Measurements from ENCODE around the gene BTN1A1.

DNA sequence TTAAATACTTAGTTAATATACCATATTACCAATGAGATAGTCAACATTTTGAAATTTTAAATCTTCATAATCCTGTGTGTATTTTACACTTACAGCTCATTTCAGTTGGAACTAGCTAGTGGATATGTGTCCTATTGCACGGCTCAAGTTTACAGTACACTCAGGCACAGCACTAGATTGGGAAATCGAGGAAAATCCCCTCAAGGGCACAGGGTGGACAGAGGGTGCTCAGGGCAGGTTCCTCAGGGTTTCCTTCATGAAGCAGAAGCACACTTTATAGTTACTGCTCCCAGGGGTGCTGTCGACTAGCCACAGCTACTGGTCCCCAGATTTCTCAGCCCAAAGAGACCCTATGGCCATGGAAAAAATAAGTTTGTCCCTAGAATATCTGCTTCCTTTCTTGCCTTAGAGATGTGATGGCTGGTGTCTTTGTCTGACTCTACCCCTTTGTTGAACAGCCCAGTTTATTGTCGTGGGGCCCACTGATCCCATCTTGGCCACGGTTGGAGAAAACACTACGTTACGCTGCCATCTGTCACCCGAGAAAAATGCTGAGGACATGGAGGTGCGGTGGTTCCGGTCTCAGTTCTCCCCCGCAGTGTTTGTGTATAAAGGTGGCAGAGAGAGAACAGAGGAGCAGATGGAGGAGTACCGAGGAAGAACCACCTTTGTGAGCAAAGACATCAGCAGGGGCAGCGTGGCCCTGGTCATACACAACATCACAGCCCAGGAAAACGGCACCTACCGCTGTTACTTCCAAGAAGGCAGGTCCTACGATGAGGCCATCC lies 40.9 kb upstream of the BTN1A1 start:
- no peak for TF ChIP-seq KLF16 (tag by site-specific recombination; IDR thresholded peaks at IDR 0.05)
- no peak for TF ChIP-seq ZNF211 (tag by site-specific recombination; IDR thresholded peaks at IDR 0.05; ENCODE audit: low read depth)
- no peak for TF ChIP-seq KLF1 (tag by site-specific recombination; IDR thresholded peaks at IDR 0.05)
- TF ChIP-seq, protein P1, sequence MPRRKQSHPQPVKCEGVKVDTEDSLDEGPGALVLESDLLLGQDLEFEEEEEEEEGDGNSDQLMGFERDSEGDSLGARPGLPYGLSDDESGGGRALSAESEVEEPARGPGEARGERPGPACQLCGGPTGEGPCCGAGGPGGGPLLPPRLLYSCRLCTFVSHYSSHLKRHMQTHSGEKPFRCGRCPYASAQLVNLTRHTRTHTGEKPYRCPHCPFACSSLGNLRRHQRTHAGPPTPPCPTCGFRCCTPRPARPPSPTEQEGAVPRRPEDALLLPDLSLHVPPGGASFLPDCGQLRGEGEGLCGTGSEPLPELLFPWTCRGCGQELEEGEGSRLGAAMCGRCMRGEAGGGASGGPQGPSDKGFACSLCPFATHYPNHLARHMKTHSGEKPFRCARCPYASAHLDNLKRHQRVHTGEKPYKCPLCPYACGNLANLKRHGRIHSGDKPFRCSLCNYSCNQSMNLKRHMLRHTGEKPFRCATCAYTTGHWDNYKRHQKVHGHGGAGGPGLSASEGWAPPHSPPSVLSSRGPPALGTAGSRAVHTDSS (tag by site-specific recombination; IDR thresholded peaks at IDR 0.05): no peak
- TF ChIP-seq, protein P2, sequence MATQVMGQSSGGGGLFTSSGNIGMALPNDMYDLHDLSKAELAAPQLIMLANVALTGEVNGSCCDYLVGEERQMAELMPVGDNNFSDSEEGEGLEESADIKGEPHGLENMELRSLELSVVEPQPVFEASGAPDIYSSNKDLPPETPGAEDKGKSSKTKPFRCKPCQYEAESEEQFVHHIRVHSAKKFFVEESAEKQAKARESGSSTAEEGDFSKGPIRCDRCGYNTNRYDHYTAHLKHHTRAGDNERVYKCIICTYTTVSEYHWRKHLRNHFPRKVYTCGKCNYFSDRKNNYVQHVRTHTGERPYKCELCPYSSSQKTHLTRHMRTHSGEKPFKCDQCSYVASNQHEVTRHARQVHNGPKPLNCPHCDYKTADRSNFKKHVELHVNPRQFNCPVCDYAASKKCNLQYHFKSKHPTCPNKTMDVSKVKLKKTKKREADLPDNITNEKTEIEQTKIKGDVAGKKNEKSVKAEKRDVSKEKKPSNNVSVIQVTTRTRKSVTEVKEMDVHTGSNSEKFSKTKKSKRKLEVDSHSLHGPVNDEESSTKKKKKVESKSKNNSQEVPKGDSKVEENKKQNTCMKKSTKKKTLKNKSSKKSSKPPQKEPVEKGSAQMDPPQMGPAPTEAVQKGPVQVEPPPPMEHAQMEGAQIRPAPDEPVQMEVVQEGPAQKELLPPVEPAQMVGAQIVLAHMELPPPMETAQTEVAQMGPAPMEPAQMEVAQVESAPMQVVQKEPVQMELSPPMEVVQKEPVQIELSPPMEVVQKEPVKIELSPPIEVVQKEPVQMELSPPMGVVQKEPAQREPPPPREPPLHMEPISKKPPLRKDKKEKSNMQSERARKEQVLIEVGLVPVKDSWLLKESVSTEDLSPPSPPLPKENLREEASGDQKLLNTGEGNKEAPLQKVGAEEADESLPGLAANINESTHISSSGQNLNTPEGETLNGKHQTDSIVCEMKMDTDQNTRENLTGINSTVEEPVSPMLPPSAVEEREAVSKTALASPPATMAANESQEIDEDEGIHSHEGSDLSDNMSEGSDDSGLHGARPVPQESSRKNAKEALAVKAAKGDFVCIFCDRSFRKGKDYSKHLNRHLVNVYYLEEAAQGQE (tag by site-specific recombination; IDR thresholded peaks at IDR 0.05): no peak
- TF ChIP-seq ZNF529 (tag by site-specific recombination; IDR thresholded peaks at IDR 0.05; ENCODE audit: insufficient replicate concordance): no peak
- no peak for TF ChIP-seq KLF9 (tag by site-specific recombination; IDR thresholded peaks at IDR 0.05; ENCODE audit: low read depth)
- TF ChIP-seq, protein P3, sequence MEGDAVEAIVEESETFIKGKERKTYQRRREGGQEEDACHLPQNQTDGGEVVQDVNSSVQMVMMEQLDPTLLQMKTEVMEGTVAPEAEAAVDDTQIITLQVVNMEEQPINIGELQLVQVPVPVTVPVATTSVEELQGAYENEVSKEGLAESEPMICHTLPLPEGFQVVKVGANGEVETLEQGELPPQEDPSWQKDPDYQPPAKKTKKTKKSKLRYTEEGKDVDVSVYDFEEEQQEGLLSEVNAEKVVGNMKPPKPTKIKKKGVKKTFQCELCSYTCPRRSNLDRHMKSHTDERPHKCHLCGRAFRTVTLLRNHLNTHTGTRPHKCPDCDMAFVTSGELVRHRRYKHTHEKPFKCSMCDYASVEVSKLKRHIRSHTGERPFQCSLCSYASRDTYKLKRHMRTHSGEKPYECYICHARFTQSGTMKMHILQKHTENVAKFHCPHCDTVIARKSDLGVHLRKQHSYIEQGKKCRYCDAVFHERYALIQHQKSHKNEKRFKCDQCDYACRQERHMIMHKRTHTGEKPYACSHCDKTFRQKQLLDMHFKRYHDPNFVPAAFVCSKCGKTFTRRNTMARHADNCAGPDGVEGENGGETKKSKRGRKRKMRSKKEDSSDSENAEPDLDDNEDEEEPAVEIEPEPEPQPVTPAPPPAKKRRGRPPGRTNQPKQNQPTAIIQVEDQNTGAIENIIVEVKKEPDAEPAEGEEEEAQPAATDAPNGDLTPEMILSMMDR (tag by site-specific recombination; IDR thresholded peaks at IDR 0.05): no peak
- TF ChIP-seq ZNF549 (tag by site-specific recombination; IDR thresholded peaks at IDR 0.05): no peak
